PFSK-1 (cell line): ENCODE results near the gene CTNNBL1.

ENCODE experiments used
- FOXP2 ChIP-seq: optimal IDR thresholded peaks from 2 replicates; pipeline ENCODE3; 2011; ENCODE audit warnings: borderline replicate concordance, control low read depth, inconsistent platforms; ENCODE audit not compliant: insufficient read depth; ENCODE audit errors: extremely low read length, extremely low read depth
- POLR2AphosphoS5 ChIP-seq: IDR thresholded peaks from 2 replicates; pipeline ENCODE4 v1.6.1; 2012; ENCODE audit warnings: low read depth, mild to moderate bottlenecking, control low read depth, low read length, moderate library complexity
- REST ChIP-seq, 2 experiments: IDR thresholded peaks; 2 replicates each; pipeline versions ENCODE4 v1.6.1 to v1.8.0; 2011 to 2012; ENCODE audit warnings: low read depth in 2 of 2, low read length in 2 of 2, control low read depth in 1 of 2, inconsistent platforms in 1 of 2, mild to moderate bottlenecking in 1 of 2, moderate library complexity in 1 of 2; ENCODE audit not compliant: insufficient read depth in 1 of 2
- SIN3A ChIP-seq: IDR thresholded peaks from 2 replicates; pipeline ENCODE4 v1.6.1; 2012; ENCODE audit warnings: mild to moderate bottlenecking, low read length, moderate library complexity, borderline replicate concordance; ENCODE audit not compliant: insufficient read depth
- TAF1 ChIP-seq: IDR thresholded peaks from 2 replicates; pipeline ENCODE4 v1.6.1; 2012; ENCODE audit warnings: low read length, control low read depth, borderline replicate concordance; ENCODE audit not compliant: insufficient read depth

Gene CTNNBL1

GRCh38 chr20:37841971-37842370, 148.1 kb downstream of the CTNNBL1 start:
- no peak for TF ChIP-seq REST (IDR thresholded peaks at IDR 0.05; ENCODE audit: insufficient read depth in 1 of 2, low read depth in 2 of 2, low read length in 2 of 2)
- TF ChIP-seq FOXP2 = no peak
- TF ChIP-seq TAF1 = no peak
- TF ChIP-seq SIN3A = no peak
- TF ChIP-seq POLR2AphosphoS5 = no peak

GRCh38 chr20:37845241-37845681, 151.4 kb downstream of the CTNNBL1 start:
- TF ChIP-seq POLR2AphosphoS5 (no peak), SIN3A (no peak), REST (IDR thresholded peaks at IDR 0.05; ENCODE audit: insufficient read depth in 1 of 2, low read depth in 2 of 2, low read length in 2 of 2) (no peak), FOXP2 (no peak), TAF1 (no peak)

GRCh38 chr20:37845878-37846277, 152.0 kb downstream of the CTNNBL1 start:
- TF ChIP-seq SIN3A (no peak), REST (IDR thresholded peaks at IDR 0.05; ENCODE audit: insufficient read depth in 1 of 2, low read depth in 2 of 2, low read length in 2 of 2) (no peak), POLR2AphosphoS5 (no peak), FOXP2 (no peak), TAF1 (no peak)

- TF ChIP-seq TAF1 (no peak), FOXP2 (no peak), SIN3A (no peak), POLR2AphosphoS5 (no peak), REST (IDR thresholded peaks at IDR 0.05; ENCODE audit: insufficient read depth in 1 of 2, low read depth in 2 of 2, low read length in 2 of 2) (no peak)
These were observed 152.7 kb downstream of the CTNNBL1 start for GRCh38 chr20:37846573-37846972.

- TF ChIP-seq TAF1 = no peak
These were observed 154.9 kb downstream of the CTNNBL1 start for GRCh38 chr20:37848706-37849105.
